Superior temporal gyrus (tissue), 1 donor: ENCODE results near the gene GPATCH2L.

Source experiments
- DNase-seq: peaks from one replicate; pipeline ENCODE4 v3.0.0-alpha.2; 2016; ENCODE audit errors: extremely low spot score

The GPATCH2L gene

DNA sequence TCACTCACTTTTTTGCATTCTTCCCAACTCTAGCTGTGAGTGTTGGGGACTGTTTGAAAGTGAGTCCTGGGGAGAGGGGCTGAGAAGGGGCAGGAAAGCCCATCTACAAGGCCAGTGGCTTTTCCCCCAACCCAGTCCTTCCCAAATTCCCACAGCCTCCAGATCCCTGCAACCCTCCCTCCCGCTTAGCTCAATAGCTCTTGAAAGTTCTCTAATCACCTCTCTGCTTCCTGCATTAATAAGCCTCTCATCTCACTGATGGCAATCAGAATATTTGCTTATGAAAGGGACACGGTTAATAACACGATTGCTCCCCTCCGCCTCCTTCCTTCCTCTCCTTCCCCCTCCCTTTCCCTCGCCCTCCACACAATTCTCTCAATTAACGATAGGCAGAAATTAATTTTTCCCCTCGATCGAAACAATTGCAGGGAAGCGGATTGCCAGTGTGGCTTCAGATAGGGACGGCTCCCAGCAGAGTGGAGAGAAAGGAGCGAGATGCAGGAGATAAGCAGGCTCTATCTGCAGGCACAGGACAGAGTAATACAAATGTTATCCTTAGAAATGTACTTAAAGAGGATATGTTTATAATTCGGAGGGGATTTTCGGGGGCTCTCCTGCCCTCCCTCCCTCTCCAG, 15.1 kb upstream of the GPATCH2L start:
- no peak for DNase-seq

DNA sequence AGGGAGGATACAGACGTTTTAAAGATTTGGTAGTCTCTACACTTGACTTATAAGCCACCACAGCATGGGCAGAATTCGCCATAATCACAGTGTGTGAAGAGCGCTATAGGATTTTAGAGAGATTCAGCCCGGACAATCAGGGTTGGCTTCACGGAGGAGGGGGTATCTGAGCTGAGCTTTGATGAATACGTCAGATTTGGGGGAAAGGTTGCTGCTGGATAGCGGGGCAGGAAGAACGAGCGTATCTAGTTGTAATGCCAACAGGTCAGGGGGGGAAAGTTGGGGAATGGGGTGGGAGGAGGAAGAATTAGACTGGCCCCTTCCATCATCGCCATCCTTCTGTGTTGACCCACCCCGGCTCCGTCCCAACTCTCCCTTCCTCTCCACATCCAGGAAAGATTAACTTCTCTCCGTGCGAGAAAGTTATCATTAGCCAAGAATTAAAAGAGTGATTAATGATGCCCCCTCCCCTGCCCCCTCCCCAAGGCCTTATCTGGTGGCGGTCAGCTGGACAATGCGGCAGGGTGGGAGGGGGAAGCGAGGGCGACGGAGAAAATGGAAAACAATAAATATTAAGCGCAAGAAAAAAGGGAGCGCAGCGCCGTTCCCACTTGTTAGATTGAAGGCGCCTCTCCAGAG, 13.5 kb upstream of the GPATCH2L start:
- no peak for DNase-seq

DNA sequence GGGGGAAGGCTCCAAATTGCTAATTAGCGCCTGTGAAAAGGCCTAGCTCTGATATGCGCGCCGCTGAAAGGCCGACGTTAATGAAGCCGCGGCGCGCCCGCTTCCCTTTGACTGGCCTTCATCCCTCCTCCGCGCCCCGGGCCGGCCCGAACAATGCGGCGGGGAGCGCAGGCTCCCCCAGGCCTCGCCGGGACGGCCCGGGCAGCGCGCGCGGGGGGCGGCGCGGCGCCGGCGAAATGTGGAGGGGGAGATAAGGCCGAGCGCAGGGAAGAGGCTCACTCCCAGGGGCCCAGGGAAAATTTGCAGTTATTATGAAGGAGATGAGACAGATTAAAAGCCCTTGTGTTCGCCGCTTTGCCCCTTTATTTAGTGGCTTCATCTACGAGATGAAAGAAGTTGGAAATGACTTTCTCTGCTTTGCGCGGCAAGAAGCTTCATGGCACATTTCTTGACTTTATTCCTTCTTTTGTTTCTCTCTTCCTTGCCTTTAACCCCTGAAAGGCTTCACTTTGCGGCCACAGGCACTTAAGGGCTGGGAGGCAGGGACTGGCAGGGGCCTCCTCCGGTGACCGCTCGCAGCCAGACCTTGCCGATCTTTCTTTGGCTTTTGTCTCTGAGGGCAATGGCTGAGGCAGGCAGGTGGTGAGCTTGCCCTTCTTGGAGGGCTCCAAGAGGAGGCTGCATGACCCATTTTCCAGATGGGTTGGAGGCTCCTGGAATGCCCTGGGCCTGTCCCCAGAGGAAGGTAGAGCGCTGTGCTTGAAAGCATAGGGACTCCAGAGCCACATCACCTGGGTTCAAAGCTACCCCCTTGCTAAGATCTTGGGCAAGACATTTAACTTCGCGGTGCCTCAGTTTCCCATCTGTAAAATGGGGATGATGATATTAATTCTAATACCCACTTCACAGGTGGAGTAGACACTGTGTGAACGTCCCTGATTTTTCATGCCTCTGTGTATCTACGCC, 12.7 kb upstream of the GPATCH2L start:
- DNase-seq, result no peak

DNA sequence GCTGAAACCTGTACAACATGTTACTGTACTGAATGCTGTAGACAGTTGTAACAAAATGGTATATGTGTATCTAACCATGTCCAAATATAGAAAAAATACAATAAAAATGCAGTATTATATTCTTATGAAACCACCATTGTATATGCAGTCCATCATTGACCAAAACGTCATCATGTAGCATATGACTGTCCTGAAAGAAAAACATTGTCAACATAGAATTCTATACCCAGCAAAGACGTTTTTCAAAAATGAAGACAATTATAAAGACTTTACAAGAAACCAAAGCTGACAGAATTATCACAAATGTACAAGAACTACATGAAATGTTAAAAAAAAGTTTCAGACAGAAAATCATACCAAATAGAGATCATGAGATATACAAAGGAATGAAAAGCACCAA, 8.1 kb upstream of the GPATCH2L start:
- DNase-seq, result no peak

DNA sequence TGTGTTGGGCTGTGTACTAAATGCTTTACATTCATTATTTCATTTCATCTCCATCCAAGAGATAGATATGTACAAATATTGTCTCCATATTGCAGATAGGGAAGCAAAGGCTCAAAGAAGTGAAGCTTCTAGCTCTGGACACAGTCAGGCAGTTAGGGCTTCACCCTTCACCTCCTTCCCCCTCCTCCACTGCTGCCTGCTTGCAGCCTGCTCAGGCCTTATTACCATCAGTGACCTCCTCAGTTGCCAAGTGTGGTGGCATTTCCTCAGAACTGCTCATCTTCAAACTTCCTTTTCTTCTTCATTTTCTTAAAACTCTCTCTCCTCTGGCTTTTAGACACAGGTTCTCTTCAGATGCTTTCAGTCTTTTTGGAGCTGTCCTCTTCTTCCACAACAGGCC, 4.7 kb upstream of the GPATCH2L start:
- no peak for DNase-seq

DNA sequence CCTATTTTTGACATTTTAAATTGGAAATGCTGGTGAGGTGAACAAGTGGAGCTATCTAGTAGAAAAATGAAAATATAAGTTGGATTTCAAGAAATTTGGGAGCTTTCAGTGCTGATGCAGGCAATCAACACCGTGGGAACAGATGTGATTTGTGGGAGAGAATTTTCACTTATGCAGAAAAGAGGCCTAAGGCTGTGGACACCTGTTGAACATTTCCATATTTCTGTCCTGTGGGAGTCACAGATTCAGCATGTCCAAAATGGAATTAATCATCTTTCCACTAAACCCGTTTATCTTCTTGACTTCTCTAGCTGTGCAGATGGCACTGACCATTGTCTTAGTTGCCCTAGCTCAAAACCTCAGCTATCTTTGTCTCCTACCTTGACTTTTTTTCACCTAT, 2.5 kb upstream of the GPATCH2L start:
- DNase-seq, result no peak

DNA sequence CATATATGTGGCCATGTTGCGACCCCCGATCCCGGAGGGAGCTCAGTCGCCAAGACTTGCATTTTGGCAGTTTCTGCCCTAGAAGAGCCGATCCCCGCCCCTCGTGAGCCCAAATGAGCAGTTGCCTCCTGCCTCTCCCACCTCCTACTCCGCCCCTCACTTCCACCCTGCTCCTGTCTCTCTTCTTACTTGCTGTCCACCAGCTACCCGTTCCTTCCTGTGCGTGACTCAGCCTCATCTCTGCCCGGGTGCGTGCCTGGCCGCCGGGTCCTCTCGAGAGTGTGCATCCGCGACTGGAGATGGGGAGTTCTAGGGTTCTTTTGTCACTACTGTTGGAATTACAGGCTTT, 585 bp downstream of the GPATCH2L start:
- DNase-seq, result peak; percentile 9

DNA sequence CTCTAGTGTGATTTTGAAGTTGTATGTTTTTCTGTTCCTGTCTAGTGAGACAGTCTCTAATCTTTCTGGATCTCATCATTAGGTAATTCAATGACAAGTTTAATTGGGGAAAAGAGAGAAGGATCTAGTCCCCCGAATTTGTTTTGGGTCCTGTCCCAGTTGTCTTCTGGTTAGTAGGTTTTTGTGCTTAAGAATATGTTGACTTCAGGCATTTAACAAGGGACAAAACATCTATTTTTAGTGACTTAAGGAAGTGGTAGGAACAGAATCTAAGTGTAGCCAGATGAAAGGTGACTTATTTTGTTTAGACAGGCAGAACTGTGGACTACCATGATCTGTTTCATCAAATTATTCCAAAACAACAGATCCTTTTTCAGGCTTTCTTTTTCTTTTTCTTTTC, 2.2 kb downstream of the GPATCH2L start:
- DNase-seq, result no peak

DNA sequence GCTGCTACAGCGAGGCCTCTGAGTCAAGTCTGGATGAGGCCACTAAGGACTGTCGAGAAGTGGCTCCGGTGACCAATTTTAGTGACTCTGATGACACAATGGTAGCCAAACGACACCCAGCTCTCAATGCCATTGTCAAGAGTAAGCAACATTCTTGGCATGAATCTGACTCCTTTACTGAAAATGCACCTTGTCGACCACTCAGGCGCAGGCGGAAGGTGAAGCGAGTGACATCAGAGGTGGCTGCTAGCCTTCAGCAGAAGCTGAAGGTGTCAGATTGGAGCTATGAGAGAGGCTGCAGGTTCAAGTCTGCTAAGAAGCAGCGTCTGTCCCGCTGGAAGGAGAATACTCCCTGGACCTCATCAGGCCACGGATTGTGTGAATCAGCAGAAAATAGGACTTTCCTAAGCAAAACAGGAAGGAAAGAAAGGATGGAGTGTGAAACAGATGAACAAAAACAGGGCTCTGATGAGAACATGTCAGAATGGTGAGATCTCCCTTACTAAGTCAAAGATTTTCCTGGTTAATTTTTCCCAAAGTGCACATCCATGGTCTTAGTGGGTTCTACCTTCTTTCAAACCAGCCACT, 2.9 kb downstream of the GPATCH2L start:
- DNase-seq, result no peak

DNA sequence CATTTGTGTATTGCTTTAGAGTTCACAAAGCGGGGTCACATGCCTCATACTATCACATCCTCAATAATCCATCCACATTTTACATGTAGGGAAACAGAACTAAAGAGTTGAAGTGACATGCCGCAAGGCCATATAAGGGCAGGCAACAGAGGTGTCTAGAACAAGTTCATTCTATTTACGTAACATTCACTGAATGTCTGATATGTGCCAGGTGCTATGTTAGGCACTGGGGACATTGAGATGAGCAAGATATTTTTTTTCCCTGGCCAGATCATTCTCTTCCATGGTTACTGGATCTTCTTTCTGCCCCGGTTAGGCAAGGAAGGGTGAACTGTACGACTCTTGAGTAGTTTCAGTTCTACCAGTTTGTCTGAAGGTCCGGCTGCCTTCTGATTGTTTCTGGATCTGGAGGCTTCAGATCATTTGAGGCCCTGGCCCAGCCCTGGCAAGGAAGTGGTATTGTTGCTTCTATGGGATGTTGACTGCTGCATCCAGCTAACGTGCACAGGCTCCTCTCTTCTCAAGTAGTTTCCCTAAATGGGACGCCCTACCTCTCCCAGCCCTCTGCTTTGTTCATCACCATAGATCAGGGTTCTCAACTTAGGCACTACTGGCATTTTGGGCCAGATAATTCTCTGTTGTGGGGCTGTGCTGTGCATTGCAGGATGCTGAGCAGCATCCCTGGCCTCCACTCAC, 12.1 kb downstream of the GPATCH2L start:
- no peak for DNase-seq

DNA sequence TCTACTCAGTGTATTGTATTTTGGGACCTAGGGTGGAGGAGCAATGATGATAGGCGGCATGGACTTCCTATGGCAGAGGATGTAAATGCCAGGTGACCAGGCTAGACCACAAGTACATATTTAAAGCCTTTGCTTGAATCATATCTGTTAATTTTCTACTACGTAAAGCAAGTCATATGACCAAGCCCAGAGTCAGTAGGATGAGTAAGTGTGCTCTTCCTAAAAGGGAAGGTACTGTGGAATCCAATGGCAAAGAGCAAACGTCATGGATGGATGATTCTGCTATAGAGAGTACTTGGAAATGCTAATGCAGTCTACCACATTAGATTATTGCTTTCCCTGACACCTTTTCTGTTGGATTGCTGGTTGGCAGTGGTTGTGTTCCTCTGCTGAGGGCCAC, 16.8 kb downstream of the GPATCH2L start:
- no peak for DNase-seq

DNA sequence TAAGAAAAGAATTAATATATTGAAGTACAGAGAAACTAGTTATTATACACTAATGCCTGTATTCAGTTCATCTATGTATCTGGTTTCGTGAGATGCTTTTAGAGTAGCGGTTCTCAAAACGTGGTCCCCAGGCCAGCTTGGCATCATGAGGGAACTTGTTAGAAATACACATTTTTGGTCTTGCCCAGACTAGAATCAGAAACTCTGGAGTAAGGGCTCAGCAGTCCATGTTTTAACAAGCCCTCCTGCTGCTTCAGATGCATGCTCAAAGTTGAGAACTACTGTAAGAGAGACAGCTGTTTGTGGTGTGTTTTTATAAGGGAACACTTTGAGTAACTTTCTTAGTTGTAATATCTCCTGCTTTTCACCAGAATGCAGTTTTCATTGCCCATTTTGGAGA, 18.1 kb downstream of the GPATCH2L start:
- no peak for DNase-seq

DNA sequence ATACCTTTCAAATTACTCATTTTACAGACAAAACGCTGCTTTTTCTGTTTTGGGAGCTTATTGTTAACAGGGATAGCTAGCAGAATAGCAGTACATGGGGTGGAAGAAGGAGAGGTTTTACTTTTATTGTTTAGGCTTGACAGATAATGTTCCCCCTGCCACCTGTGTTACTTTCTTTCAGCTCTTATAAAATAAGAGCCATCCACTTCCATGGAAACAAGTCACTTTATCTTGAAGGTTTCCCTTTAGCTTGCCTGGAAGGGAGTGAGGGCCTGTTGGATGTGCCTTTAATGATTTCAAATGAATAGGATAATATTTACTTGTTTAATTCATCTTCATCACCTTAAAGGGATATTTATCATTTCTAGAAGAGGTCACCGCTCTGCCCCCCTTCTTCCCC, 23.3 kb downstream of the GPATCH2L start:
- no peak for DNase-seq

DNA sequence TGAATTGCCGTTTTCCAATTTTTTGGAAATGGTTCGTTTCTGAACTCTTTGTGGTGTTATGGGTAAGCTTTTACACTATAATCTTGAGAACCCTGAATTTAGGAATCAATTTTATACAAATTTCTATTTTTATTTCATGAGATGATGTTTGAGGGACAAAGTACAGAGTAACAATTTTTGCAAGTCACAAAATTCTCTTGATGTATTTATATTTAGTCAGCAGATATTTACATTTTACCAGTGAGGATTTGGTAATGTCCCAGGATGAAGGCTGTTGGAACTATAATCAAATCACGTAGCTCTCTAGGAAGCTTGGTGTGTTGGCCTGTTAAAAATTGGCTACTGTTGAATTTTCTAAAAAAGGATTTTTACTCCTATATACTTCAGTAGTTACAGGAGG, 24.2 kb downstream of the GPATCH2L start:
- no peak for DNase-seq

DNA sequence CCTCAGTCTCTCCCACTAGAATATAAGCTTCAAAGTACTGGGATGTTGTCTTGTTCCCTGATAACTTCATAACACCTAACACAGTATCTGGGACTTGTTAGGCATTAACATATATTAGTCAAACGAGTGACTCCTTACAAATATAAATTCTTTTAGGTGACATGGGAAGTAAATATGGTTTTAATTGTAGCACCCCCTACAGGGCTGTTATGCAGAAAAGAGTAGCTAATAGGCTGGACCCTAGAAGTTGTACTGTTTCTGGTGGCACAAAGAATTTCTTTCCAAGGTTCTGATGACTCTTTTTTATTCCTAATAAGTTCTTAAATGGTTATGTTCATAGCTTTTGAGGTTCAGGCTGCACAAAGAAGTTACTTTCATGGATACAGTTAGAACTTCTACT, 29.8 kb downstream of the GPATCH2L start:
- DNase-seq, result no peak

DNA sequence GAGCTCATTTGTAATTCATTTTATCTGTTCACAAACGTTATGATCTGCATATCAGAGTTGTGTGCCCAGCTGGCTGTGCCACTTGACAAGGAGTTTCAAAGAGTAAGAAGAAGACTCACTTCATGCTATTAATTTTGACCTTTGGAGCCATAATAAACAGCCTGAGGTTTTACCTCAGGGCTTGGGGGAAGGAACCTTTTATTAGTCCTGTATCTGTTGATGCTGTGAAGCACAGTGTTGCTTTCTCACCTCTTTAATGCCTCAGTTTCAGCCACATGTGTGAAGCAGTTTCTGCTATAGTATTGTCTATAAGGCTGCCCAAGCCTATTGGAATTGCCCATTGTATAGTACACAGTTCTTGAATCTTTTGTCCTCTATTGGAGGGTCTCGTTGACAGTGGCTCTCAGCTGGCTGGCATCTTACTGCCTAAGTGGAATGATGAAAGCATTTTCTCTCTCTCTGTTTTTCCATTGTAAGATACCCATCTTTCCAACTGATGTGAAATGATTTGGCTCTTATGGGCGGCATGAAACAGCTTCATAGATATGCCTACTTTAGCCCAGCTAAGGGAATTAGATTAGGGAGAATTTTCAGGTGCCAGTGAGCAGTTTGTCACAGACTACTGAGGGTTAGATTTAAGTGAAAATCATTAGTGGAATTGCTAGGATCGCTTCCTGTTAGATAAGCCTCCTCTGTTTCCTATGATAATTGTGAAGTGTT, 34.7 kb downstream of the GPATCH2L start:
- DNase-seq, result no peak

DNA sequence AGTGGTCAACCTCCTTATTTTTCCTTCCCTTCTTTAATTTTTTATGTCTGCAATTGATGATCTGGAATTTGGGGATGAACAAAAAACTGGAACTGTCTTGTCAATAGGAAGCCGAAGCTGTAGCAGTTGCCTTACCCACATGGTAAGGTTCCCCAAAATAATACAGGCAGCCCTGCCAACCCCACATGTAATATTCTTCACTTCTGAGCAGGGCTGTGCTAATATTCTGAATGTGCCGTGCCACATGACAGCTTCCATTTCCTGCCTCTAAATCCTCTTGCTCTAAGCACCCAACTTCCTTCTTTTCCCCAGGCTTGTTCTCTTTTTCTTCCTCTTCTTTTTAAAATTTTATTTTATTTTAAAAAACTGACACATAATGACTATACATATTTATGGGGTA, 39.6 kb downstream of the GPATCH2L start:
- peak; percentile 28 for DNase-seq

DNA sequence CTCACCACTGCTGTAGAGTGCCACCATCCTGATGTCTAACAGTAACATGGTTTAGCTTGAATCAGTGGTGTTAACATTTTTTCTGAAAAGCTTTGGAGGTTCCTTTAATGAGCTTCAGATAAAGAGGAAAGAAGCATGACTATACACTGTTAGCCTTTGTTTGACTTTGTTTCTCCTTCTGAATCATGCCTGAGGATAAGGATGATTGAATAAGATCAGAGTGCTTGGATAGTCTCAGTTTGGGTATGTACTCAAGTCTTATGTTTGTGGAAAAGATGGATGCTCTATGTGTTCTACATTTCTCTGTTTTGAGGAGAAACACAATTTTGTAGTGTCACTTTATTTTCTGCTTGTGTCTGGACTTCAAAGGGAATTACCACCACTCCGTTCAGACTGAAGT, 42.0 kb downstream of the GPATCH2L start:
- no peak for DNase-seq

DNA sequence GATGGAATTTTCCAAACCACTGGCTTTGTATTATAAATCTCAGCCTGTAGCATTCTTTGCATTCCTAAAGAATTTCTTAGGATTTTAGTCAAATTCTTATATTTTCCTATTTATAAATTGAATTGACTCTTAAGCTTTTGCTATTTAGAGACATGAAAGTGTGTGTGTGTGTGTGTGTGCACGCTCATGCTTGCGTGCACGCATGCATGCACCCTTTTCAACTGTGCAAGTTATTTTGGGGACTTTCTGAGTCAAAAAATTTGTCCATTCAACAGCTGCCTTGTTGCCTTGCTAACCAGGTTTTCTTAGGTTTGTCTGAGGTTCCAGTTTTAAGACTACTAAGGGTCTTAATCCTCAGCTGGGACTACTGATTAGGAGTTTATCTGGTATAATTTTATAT, 42.6 kb downstream of the GPATCH2L start:
- DNase-seq, result no peak

DNA sequence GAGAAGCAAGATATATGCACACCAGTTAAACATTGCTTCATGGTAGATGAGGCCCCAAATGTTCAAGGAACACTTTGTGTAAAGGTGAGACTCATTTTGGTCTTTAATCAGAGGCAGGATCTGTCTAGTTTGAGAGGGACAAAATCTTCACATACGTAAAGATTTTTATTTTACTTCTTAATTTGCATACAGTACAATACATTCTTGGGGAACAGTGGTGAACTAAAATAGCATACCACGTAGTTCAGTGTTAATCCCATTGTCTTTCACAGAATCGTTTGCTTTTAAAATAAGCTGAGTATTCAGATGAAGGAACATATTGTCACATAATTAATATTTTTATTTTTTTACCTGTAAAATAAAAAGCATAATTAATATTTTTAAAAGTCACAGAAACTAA, 43.3 kb downstream of the GPATCH2L start:
- no peak for DNase-seq

DNA sequence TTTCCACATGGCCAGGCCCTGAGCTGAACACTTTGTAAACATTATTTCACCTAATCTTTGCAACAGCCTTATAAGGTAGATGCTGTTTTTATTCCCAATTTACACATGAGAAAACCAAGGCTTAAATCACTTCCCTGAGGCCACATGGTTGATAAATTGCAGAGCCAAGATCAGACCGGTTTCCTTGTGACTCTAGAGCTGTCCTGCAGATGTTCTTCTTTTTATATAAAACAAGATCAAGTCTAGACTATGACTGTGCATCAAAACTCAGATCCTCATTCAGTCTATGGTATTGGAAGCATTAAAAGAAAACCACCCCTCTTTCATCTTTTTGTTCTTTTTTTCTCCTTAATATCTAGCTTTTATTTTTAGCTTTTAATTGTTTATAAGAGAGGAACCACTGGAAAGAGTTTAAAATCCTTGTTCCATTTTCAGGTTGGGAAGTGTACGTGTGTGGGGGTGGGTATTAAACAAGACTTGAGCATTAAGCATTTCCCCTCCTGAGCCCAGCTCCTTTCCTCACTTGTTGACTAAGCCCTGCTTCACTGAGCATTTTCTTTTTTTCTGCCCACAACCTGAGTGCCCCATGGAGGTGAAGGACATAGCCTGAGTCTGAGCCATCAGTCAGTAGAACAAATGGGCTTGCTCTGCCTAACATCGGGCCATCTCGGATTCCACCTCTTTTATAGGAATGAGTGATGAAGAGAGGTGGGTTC, 45.4 kb downstream of the GPATCH2L start:
- no peak for DNase-seq
